GM10266 (cell line): ENCODE data around the gene CFHR4.
"Not testable (repeated sequence)": the region's sequence is repeated elsewhere in the genome, so short reads cannot be mapped to it uniquely, and the experiment has no call there.

Experiments used
- DNase-seq: peaks from one replicate; pipeline ENCODE4 v3.0.0; 2012; ENCODE audit errors: extremely low spot score
- TF ChIP-seq, protein P1 (sequence below): IDR thresholded peaks from 2 replicates; pipeline ENCODE4 v1.5.1; 2012; ENCODE audit warnings: mild to moderate bottlenecking, low read depth; ENCODE audit not compliant: control insufficient read depth, insufficient read depth; ENCODE audit errors: missing control alignments

Gene CFHR4

DNA sequence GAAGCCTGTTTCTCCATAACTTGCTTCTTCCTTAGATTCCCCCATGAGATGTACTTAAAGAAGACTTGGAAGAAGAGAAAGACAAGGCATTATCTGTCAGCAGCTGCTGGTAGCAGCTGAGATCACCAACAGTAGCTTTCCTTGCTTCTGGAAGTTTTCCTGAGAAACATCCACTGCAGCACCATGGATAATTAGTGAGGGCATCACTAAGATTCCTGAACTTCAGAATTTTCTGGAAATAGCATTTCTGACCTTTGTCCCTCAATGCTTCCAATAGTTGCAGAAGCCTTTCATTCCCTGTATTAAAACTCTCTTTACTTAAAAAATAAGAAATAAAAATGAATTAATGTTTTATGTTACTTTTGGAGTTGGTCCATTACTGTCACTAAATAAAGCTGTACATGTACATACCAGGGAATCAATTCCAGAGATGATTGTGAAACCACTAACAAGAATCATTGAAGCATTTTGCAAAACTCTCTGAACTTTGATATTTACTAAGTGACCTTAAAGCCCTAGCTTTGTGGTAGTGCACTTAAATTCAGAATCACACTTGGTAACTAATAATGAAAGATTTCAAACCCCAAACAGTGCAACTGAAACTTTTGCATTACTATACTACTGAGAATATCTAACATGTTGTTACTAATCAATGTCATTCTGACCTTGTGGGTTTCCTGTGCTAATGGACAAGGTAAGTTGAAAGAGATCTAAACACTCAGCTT lies at the start of gene CFHR4:
TSS of gene CFHR4 (plus strand) at position 538 of the 725 bp plus-strand sequence. CDS start at position 637, 99 bp downstream.
- no peak for DNase-seq
- TF ChIP-seq, protein P1, sequence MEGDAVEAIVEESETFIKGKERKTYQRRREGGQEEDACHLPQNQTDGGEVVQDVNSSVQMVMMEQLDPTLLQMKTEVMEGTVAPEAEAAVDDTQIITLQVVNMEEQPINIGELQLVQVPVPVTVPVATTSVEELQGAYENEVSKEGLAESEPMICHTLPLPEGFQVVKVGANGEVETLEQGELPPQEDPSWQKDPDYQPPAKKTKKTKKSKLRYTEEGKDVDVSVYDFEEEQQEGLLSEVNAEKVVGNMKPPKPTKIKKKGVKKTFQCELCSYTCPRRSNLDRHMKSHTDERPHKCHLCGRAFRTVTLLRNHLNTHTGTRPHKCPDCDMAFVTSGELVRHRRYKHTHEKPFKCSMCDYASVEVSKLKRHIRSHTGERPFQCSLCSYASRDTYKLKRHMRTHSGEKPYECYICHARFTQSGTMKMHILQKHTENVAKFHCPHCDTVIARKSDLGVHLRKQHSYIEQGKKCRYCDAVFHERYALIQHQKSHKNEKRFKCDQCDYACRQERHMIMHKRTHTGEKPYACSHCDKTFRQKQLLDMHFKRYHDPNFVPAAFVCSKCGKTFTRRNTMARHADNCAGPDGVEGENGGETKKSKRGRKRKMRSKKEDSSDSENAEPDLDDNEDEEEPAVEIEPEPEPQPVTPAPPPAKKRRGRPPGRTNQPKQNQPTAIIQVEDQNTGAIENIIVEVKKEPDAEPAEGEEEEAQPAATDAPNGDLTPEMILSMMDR: no peak

DNA sequence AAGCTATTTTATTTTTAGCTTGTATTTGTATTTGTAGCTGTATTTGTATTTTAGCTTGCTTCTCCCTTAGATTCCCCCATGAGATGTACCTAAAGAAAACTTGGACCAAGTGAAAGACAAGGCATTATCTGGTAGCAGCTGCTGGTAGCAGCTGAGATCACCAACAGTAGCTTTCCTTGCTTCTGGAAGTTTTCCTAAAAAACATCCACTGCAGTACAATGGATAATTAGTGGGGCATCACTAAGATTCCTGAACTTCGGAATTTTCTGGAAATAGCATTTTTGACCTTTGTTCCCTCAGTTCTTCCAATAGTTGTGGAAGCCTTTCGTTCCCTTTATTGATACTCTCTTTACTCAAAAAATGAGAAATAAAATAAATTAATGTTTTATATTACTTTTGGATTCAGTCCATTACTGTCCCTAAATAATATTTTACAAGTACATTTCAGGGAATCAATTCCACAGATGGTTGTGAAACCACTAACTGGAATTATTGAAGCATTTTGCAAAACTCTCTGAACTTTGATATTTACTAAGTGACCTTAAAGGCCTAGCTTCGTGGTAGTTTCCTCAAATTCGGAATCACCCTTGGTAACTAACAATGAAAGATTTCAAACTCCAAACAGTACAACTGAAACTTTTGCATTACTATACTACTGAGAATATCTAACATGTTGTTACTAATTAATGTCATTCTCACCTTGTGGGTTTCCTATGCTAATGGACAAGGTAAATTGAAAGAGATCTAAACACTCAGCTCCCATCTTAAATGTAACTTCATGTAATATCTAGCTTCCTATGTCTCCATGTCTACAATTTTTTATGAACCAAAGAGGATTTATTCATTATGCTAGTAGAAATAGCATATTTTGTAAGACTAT lies 38.0 kb upstream of the CFHR4 start:
- not testable (repeated sequence) for DNase-seq

DNA sequence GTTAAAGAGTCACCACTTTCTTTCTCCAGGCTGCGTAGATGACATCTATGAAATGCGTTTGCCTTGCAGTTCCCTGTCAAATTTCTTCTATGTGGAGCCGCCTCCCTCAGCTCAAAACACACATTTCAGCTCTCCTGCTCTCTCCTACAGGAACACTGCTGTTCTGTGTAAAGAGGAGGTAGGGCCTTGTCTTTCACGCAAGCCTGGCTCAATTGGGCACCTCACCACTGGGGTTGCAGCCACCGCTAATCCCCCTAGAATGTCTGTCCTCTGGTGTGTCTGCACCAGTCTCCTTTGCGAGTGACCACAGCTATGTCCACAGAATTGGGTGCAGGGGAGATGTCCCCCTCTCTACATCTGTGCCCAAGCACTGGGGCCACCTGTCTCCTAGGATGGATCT lies 31.8 kb upstream of the CFHR4 start:
- DNase-seq: no peak
- TF ChIP-seq, protein P1: no peak

DNA sequence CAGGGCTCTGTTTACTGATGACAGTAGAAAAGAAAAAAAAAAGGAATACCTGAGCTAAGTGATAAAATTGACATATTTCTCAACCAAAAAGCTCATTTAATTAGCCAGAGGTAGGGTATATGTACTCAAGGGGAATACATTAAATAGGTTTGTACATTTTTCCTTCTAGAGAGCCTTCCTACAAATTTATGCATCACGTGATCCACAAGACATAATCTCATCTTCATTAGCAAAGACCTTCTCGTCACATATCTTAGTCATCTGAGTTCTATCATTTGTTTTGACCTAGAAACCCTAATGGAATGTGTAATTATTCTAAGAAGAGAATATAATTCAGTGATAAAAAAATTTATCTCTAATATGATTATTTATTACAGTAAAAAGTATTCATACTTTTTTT lies 30.7 kb upstream of the CFHR4 start:
- TF ChIP-seq, protein P1: no peak
- DNase-seq: no peak

DNA sequence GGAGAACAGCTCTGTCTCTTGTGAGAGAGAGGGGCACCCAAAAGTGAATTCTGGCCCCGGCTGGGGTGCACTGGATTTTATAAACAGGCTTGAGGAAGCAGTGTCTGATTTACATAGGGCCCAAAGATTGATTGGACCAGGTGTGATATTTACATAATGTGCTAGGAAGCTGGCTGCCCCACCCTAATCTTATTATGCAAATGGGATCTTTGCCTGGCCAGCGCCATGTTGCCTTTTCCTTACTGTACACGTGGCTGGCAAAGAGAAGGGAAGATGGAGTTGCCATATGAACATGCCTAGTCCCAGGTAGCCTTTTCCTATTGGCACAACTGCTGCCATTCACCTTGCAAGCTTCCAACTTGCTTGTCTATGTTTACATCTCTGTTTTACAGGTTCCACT lies 29.0 kb upstream of the CFHR4 start:
- TF ChIP-seq, protein P1: no peak

DNA sequence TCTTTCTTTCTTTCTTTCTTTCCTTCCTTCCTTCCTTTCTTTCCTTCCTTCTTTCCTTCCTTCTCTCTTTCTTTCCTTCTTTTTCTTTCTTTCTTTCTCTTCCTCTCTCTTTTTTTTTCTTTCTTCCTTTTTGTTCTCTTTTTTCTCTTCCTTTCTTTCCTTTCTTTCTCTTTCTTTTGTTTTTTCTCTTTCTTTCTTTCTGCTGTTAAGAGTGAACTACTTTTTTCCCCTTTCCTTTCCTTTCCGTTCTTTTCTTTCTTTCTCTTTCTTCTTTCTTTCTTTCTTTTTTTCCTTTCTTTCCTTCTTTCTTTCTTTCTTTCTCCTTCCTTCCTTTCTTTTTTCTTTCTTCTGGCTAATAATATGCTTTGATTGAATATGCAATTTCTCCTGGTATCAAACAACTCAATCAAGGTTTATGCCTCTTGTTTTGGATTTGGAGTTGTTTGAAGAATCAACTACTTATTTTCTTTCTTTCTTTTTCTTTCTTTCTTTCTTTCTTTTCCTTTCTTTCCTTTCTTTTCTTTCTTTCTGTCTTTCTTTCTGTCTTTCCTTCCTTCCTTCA lies 27.4 kb upstream of the CFHR4 start:
- TF ChIP-seq, protein P1: no peak
- no peak for DNase-seq

More for the DNA sequence above, 29.0 kb upstream of the CFHR4 start:
- DNase-seq: no peak

DNA sequence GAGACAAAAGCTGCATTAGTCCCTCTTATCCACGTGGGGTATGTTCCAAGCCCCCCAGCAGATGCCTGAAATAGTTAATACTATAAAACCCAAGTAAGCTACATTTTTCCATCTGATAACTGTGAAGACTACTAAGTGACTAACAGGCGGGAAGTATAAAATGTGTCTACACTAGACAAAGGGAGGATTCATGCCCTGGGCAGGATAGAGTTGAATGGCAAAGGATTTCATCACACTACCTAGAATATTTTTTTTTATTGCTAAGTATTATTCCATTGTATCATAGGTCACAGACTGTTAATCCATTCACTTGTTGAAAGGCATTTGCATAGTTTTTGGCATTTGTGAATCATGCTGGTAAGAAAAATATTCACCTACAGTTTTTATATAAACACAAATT lies 26.4 kb upstream of the CFHR4 start:
- TF ChIP-seq, protein P1: no peak

More for the DNA sequence above, 26.4 kb upstream of the CFHR4 start:
- DNase-seq: no peak
